Mesendoderm (in vitro differentiated cells): ENCODE measurements around the gene DOCK8.

Source experiments
- DNase-seq: peaks from one replicate; pipeline ENCODE4 v3.0.0; 2013
- H2AK5ac ChIP-seq: 2 replicates; pipeline ENCODE4 v1.6.1; 2013; ENCODE audit warnings: low read length, inconsistent platforms
- H2BK120ac ChIP-seq: 2 replicates; pipeline ENCODE4 v1.6.1; 2013; ENCODE audit warnings: low read depth, mild to moderate bottlenecking, low read length, moderate library complexity, mixed read lengths
- H2BK15ac ChIP-seq: replicated peaks from 2 replicates; pipeline ENCODE4 v1.6.1; 2013; ENCODE audit warnings: low read depth, mild to moderate bottlenecking, moderate library complexity
- H2BK5ac ChIP-seq: 2 replicates; pipeline ENCODE4 v1.6.1; 2013; ENCODE audit warnings: low read length, inconsistent platforms
- H3K18ac ChIP-seq: 2 replicates; pipeline ENCODE4 v1.6.1; 2013; ENCODE audit warnings: mild to moderate bottlenecking, low read length, mixed read lengths
- H3K23ac ChIP-seq: one replicate; pipeline ENCODE4 v1.6.1; 2013; ENCODE audit warnings: low read length
- H3K27ac ChIP-seq: 2 replicates; pipeline ENCODE4 v1.5.1; 2013; ENCODE audit warnings: low read depth, mild to moderate bottlenecking, inconsistent platforms, low read length, moderate library complexity
- H3K27me3 ChIP-seq: 2 replicates; pipeline ENCODE4 v1.6.1; 2013; ENCODE audit warnings: low read length, control low read depth, mild to moderate bottlenecking, inconsistent platforms; ENCODE audit not compliant: insufficient read depth, poor library complexity
- H3K36me3 ChIP-seq: 2 replicates; pipeline ENCODE4 v1.6.1; 2013; ENCODE audit warnings: low read length, inconsistent platforms; ENCODE audit not compliant: control insufficient read depth, insufficient read depth
- H3K4ac ChIP-seq: one replicate; pipeline ENCODE4 v1.6.1; 2013; ENCODE audit warnings: low read depth, mild to moderate bottlenecking, low read length, moderate library complexity
- H3K4me1 ChIP-seq: 2 replicates; pipeline ENCODE4 v1.6.1; 2013; ENCODE audit warnings: low read depth, low read length, inconsistent platforms; ENCODE audit not compliant: control insufficient read depth
- H3K4me2 ChIP-seq: 2 replicates; pipeline ENCODE4 v1.6.1; 2013; ENCODE audit warnings: low read length
- H3K4me3 ChIP-seq: 2 replicates; pipeline ENCODE4 v1.5.1; 2013; ENCODE audit warnings: mild to moderate bottlenecking, low read length
- H3K56ac ChIP-seq: one replicate; pipeline ENCODE4 v1.6.1; 2013; ENCODE audit warnings: low read length
- H3K79me1 ChIP-seq: 2 replicates; pipeline ENCODE4 v1.6.1; 2013; ENCODE audit warnings: low read length, inconsistent platforms
- H3K79me2 ChIP-seq: 2 replicates; pipeline ENCODE4 v1.6.1; 2013; ENCODE audit warnings: mild to moderate bottlenecking, low read length; ENCODE audit not compliant: control insufficient read depth, insufficient read depth
- H3K9ac ChIP-seq: 2 replicates; pipeline ENCODE4 v1.6.1; 2013; ENCODE audit warnings: low read length, inconsistent platforms
- H4K5ac ChIP-seq: one replicate; pipeline ENCODE4 v1.6.1; 2013; ENCODE audit warnings: low read length
- H4K8ac ChIP-seq: one replicate; pipeline ENCODE4 v1.6.1; 2013; ENCODE audit warnings: low read depth, mild to moderate bottlenecking, control low read depth, low read length, moderate library complexity
- WGBS: extraction: QIAGEN DNeasy Blood & Tissue Kit; methylation state at CpG from one replicate; pipeline ENCODE4 v1.1.7; 2013; ENCODE audit warnings: low lambda C conversion rate, missing lambda C conversion rate; ENCODE audit not compliant: insufficient coverage; ENCODE audit errors: extremely low coverage; 5-methylcytosine and 5-hydroxymethylcytosine counted together

DOCK8 gene

GRCh38 chr9:419571-420171, 205.0 kb downstream of the DOCK8 start:
- no peaks in the 10 kb centered on the region for H3K4me1 ChIP-seq
- no peak overlapping the region for H2BK120ac ChIP-seq
- H3K4me3 ChIP-seq: no peak overlapping the region
- H4K8ac ChIP-seq: no peak overlapping the region
- no peak overlapping the region for H3K56ac ChIP-seq
- no peak for DNase-seq
- H3K79me2 ChIP-seq: no peaks in the 10 kb centered on the region
- H3K36me3 ChIP-seq: no peaks in the 10 kb centered on the region
- no peaks in the 10 kb centered on the region for H3K79me1 ChIP-seq
- no peak overlapping the region for H2BK5ac ChIP-seq
- no peak overlapping the region for H3K4me2 ChIP-seq
- no peak overlapping the region for H2AK5ac ChIP-seq
- H4K5ac ChIP-seq: no peak overlapping the region
- H2BK15ac ChIP-seq: no peak overlapping the region
- H3K9ac ChIP-seq: no peak overlapping the region
- WGBS: 100% methylated on average over 1 of the region's 5 CpGs
- H3K27me3 ChIP-seq: no peaks in the 10 kb centered on the region
- H3K27ac ChIP-seq: no peak overlapping the region
- no peak overlapping the region for H3K4ac ChIP-seq
- no peak overlapping the region for H3K23ac ChIP-seq
- no peak overlapping the region for H3K18ac ChIP-seq

- no peaks in the 10 kb centered on the region for H3K4me1 ChIP-seq
- H3K18ac ChIP-seq: no peak overlapping the region
- no peaks in the 10 kb centered on the region for H3K36me3 ChIP-seq
- no peak overlapping the region for H3K4ac ChIP-seq
- no peak overlapping the region for H2AK5ac ChIP-seq
- no peak overlapping the region for H3K27ac ChIP-seq
- H3K9ac ChIP-seq: no peak overlapping the region
- no CpG with 5 or more reads among the region's 6 CpGs for WGBS
- no peak overlapping the region for H3K23ac ChIP-seq
- no peaks in the 10 kb centered on the region for H3K27me3 ChIP-seq
- H2BK120ac ChIP-seq: no peak overlapping the region
- DNase-seq: no peak
- no peak overlapping the region for H4K8ac ChIP-seq
- H4K5ac ChIP-seq: no peak overlapping the region
- H3K4me2 ChIP-seq: no peak overlapping the region
- no peaks in the 10 kb centered on the region for H3K79me1 ChIP-seq
- no peak overlapping the region for H3K4me3 ChIP-seq
- no peaks in the 10 kb centered on the region for H3K79me2 ChIP-seq
- no peak overlapping the region for H2BK5ac ChIP-seq
- H2BK15ac ChIP-seq: no peak overlapping the region
- no peak overlapping the region for H3K56ac ChIP-seq
Observed at GRCh38 chr9:421896-422295, 207.2 kb downstream of the DOCK8 start.

- Histone ChIP-seq H3K27me3 (no peaks in the 10 kb centered on the region), H3K23ac (no peak overlapping the region), H2BK15ac (no peak overlapping the region), H3K4me3 (no peak overlapping the region), H2AK5ac (no peak overlapping the region), H3K79me1 (no peaks in the 10 kb centered on the region), H3K9ac (no peak overlapping the region), H2BK120ac (no peak overlapping the region), H3K36me3 (no peaks in the 10 kb centered on the region), H2BK5ac (no peak overlapping the region), H3K79me2 (no peaks in the 10 kb centered on the region), H3K56ac (no peak overlapping the region), H3K4me2 (no peak overlapping the region), H3K27ac (no peak overlapping the region), H4K8ac (no peak overlapping the region), H3K18ac (no peak overlapping the region), H4K5ac (no peak overlapping the region), H3K4me1 (no peaks in the 10 kb centered on the region), H3K4ac (no peak overlapping the region)
- WGBS: no CpG with 5 or more reads among the region's 6 CpGs
- DNase-seq: peak; percentile 14
Observed at GRCh38 chr9:426264-426663, 211.6 kb downstream of the DOCK8 start.

- H2BK5ac ChIP-seq: no peak overlapping the region
- H3K4me2 ChIP-seq: no peak overlapping the region
- no peaks in the 10 kb centered on the region for H3K4me1 ChIP-seq
- no CpG with 5 or more reads among the region's 1 CpG for WGBS
- no peak overlapping the region for H2BK15ac ChIP-seq
- H3K4ac ChIP-seq: no peak overlapping the region
- H3K79me1 ChIP-seq: no peaks in the 10 kb centered on the region
- no peaks in the 10 kb centered on the region for H3K36me3 ChIP-seq
- no peaks in the 10 kb centered on the region for H3K79me2 ChIP-seq
- H2AK5ac ChIP-seq: no peak overlapping the region
- H4K5ac ChIP-seq: no peak overlapping the region
- H3K23ac ChIP-seq: no peak overlapping the region
- no peak overlapping the region for H3K27ac ChIP-seq
- no peaks in the 10 kb centered on the region for H3K27me3 ChIP-seq
- H4K8ac ChIP-seq: no peak overlapping the region
- DNase-seq: peak; percentile 45
- no peak overlapping the region for H2BK120ac ChIP-seq
- H3K18ac ChIP-seq: no peak overlapping the region
- H3K56ac ChIP-seq: no peak overlapping the region
- H3K4me3 ChIP-seq: no peak overlapping the region
- H3K9ac ChIP-seq: no peak overlapping the region
Observed at GRCh38 chr9:426976-427375, 212.3 kb downstream of the DOCK8 start.

- H2BK120ac ChIP-seq: no peak overlapping the region
- H2BK5ac ChIP-seq: no peak overlapping the region
- H3K56ac ChIP-seq: no peak overlapping the region
- no peak overlapping the region for H3K23ac ChIP-seq
- no peak overlapping the region for H2BK15ac ChIP-seq
- no peak overlapping the region for H3K9ac ChIP-seq
- H4K5ac ChIP-seq: no peak overlapping the region
- H3K36me3 ChIP-seq: no peaks in the 10 kb centered on the region
- H3K79me2 ChIP-seq: no peaks in the 10 kb centered on the region
- no peak overlapping the region for H2AK5ac ChIP-seq
- no peak overlapping the region for H3K4ac ChIP-seq
- H3K4me2 ChIP-seq: no peak overlapping the region
- no peaks in the 10 kb centered on the region for H3K79me1 ChIP-seq
- WGBS: no CpG with 5 or more reads among the region's 1 CpG
- no peak overlapping the region for H4K8ac ChIP-seq
- H3K18ac ChIP-seq: no peak overlapping the region
- H3K4me1 ChIP-seq: no peaks in the 10 kb centered on the region
- H3K4me3 ChIP-seq: no peak overlapping the region
- DNase-seq: no peak
- H3K27me3 ChIP-seq: no peaks in the 10 kb centered on the region
- no peak overlapping the region for H3K27ac ChIP-seq
Observed at GRCh38 chr9:431701-432100, 217.0 kb downstream of the DOCK8 start.

- no peak overlapping the region for H3K18ac ChIP-seq
- no peak overlapping the region for H3K27ac ChIP-seq
- no peaks in the 10 kb centered on the region for H3K4me1 ChIP-seq
- no peak overlapping the region for H4K5ac ChIP-seq
- H3K4me3 ChIP-seq: no peak overlapping the region
- H4K8ac ChIP-seq: no peak overlapping the region
- H3K56ac ChIP-seq: no peak overlapping the region
- no peaks in the 10 kb centered on the region for H3K36me3 ChIP-seq
- DNase-seq: no peak
- no peak overlapping the region for H2BK5ac ChIP-seq
- no peak overlapping the region for H2BK120ac ChIP-seq
- no CpG with 5 or more reads among the region's 3 CpGs for WGBS
- no peak overlapping the region for H3K9ac ChIP-seq
- no peak overlapping the region for H2AK5ac ChIP-seq
- no peak overlapping the region for H3K4me2 ChIP-seq
- no peak overlapping the region for H3K23ac ChIP-seq
- H3K4ac ChIP-seq: no peak overlapping the region
- no peaks in the 10 kb centered on the region for H3K79me2 ChIP-seq
- H3K27me3 ChIP-seq: no peaks in the 10 kb centered on the region
- H3K79me1 ChIP-seq: no peaks in the 10 kb centered on the region
- no peak overlapping the region for H2BK15ac ChIP-seq
Observed at GRCh38 chr9:436482-436881, 221.8 kb downstream of the DOCK8 start.
